Measurements from ENCODE around the gene DGKZ. TPM values are rescaled to one million over a fixed set of nuclear protein-coding genes. Genes with fewer than 3 reads are reported as not detected.

Gene DGKZ
- total and polyA plus RNA-seq, 2 of the 13 experiments (the other 11 are each of a cell fraction or from before 2014, with no cell fraction given), result 15.8 to 20.7 TPM

DNA sequence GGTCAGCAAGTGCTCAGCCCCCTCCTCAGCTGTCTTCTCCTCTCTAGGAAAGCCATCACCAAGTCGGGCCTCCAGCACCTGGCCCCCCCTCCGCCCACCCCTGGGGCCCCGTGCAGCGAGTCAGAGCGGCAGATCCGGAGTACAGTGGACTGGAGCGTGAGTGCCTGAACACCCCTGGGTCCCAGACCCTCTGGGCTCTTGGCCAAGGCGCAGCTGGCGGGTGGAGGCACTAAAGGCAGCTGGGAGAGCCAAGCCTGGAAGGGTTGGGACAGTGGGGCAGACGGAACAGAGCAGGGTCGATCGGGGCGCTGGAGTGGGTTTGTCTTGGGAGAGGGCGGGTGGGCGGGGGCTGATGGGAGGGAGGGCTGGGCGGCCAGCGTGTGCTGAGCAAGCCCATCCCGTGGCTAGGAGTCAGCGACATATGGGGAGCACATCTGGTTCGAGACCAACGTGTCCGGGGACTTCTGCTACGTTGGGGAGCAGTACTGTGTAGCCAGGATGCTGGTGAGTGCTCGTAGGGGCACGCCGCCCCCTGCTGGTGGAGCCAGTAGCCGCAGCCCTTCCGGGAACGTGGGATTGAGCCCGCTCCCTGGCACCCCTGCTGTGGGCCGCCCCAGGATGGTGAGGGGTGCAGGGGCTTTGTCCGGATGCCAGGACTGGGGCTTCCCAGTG lies 20.1 kb downstream of the DGKZ start (continued):
- TF ChIP-seq, protein P1, sequence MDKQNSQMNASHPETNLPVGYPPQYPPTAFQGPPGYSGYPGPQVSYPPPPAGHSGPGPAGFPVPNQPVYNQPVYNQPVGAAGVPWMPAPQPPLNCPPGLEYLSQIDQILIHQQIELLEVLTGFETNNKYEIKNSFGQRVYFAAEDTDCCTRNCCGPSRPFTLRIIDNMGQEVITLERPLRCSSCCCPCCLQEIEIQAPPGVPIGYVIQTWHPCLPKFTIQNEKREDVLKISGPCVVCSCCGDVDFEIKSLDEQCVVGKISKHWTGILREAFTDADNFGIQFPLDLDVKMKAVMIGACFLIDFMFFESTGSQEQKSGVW (CRISPR knock-in tag; IDR thresholded peaks at IDR 0.05; ENCODE audit: borderline replicate concordance), result no peak
- TF ChIP-seq PITX1 (CRISPR knock-in tag; IDR thresholded peaks at IDR 0.05), result no peak
- TF ChIP-seq XRCC5 (optimal IDR thresholded peaks at IDR 0.05; ENCODE audit: low read length), result peak; percentile 36
- TF ChIP-seq ZBTB7B (CRISPR knock-in tag; IDR thresholded peaks at IDR 0.05), result 0 out of 2 replicates have a peak, but pooled peaks have one; percentile 30
- TF ChIP-seq ZNF615 (CRISPR knock-in tag; IDR thresholded peaks at IDR 0.05; ENCODE audit: borderline replicate concordance), result no peak
- TF ChIP-seq, protein P2, sequence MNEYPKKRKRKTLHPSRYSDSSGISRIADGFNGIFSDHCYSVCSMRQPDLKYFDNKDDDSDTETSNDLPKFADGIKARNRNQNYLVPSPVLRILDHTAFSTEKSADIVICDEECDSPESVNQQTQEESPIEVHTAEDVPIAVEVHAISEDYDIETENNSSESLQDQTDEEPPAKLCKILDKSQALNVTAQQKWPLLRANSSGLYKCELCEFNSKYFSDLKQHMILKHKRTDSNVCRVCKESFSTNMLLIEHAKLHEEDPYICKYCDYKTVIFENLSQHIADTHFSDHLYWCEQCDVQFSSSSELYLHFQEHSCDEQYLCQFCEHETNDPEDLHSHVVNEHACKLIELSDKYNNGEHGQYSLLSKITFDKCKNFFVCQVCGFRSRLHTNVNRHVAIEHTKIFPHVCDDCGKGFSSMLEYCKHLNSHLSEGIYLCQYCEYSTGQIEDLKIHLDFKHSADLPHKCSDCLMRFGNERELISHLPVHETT (CRISPR knock-in tag; conservative IDR thresholded peaks at IDR 0.05), result no peak
- TF ChIP-seq NFKB2 (CRISPR knock-in tag; IDR thresholded peaks at IDR 0.05; ENCODE audit: borderline replicate concordance), result peak; percentile 64; the same call in 1 of the 2 replicates
- TF ChIP-seq, protein P3, sequence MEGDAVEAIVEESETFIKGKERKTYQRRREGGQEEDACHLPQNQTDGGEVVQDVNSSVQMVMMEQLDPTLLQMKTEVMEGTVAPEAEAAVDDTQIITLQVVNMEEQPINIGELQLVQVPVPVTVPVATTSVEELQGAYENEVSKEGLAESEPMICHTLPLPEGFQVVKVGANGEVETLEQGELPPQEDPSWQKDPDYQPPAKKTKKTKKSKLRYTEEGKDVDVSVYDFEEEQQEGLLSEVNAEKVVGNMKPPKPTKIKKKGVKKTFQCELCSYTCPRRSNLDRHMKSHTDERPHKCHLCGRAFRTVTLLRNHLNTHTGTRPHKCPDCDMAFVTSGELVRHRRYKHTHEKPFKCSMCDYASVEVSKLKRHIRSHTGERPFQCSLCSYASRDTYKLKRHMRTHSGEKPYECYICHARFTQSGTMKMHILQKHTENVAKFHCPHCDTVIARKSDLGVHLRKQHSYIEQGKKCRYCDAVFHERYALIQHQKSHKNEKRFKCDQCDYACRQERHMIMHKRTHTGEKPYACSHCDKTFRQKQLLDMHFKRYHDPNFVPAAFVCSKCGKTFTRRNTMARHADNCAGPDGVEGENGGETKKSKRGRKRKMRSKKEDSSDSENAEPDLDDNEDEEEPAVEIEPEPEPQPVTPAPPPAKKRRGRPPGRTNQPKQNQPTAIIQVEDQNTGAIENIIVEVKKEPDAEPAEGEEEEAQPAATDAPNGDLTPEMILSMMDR (CRISPR knock-in tag; IDR thresholded peaks at IDR 0.05), result peak; percentile 89
- TF ChIP-seq RAD21 (CRISPR knock-in tag; IDR thresholded peaks at IDR 0.05), result peak; percentile 56; the same call in 1 of the 2 replicates
- TF ChIP-seq, protein P4, sequence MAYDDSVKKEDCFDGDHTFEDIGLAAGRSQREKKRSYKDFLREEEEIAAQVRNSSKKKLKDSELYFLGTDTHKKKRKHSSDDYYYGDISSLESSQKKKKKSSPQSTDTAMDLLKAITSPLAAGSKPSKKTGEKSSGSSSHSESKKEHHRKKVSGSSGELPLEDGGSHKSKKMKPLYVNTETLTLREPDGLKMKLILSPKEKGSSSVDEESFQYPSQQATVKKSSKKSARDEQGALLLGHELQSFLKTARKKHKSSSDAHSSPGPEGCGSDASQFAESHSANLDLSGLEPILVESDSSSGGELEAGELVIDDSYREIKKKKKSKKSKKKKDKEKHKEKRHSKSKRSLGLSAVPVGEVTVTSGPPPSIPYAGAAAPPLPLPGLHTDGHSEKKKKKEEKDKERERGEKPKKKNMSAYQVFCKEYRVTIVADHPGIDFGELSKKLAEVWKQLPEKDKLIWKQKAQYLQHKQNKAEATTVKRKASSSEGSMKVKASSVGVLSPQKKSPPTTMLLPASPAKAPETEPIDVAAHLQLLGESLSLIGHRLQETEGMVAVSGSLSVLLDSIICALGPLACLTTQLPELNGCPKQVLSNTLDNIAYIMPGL (CRISPR knock-in tag; IDR thresholded peaks at IDR 0.05; ENCODE audit: borderline replicate concordance in 1 of 2, low read depth in 1 of 2), result 0 out of 4 replicates have a peak, but pooled peaks of 1 of the 2 experiments have one; percentile 32
- peak; percentile 28; the same call in 1 of the 2 replicates for TF ChIP-seq ELF1 (CRISPR knock-in tag; IDR thresholded peaks at IDR 0.05)

All from HepG2 (cell line).